Vagina (tissue), 2 donors: ENCODE data around the gene ZNF76.

Experiments used
- CTCF ChIP-seq, 3 experiments: fragments of 450-650 bp in 2 of 3; fragments of 200-600 bp in 1 of 3; sonication (generic) in 1 of 3; IDR thresholded peaks; one replicate each; pipeline ENCODE4 v1.5.1; 2017 to 2019; ENCODE audit warnings: antibody characterized with exemption in 3 of 3, mild to moderate bottlenecking in 2 of 3, moderate library complexity in 2 of 3
- POLR2A ChIP-seq, 2 donors: fragments of 450-650 bp; IDR thresholded peaks; one replicate each; pipeline ENCODE4 v1.6.1; 2017; ENCODE audit warnings: antibody characterized with exemption in 2 of 2, mild to moderate bottlenecking in 2 of 2, moderate library complexity in 2 of 2

DNA sequence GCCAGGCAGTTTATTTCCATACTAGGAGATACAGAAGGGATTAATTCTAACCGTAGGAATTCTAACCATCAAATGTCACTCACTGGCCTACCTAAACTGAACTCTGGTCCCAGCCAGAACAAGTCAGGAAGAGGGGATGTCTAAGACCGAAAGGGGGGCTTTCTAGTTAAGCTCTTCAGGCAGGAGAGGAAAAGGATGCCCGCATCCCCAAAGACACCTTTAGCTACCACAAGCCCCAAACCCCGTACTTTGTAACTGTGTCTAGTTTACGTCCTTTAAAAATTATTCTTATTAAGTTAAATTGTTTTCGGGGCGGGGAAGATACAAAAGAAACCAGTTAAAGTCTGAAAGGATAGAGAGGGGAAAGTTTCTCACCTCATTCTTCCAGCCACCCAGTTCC lies 1.2 kb upstream of the ZNF76 start:
- TF ChIP-seq POLR2A (IDR thresholded peaks at IDR 0.05) (no peak), CTCF (IDR thresholded peaks at IDR 0.05) (no peak)
